ENCODE measurements around the gene LTA.

LTA gene

DNA sequence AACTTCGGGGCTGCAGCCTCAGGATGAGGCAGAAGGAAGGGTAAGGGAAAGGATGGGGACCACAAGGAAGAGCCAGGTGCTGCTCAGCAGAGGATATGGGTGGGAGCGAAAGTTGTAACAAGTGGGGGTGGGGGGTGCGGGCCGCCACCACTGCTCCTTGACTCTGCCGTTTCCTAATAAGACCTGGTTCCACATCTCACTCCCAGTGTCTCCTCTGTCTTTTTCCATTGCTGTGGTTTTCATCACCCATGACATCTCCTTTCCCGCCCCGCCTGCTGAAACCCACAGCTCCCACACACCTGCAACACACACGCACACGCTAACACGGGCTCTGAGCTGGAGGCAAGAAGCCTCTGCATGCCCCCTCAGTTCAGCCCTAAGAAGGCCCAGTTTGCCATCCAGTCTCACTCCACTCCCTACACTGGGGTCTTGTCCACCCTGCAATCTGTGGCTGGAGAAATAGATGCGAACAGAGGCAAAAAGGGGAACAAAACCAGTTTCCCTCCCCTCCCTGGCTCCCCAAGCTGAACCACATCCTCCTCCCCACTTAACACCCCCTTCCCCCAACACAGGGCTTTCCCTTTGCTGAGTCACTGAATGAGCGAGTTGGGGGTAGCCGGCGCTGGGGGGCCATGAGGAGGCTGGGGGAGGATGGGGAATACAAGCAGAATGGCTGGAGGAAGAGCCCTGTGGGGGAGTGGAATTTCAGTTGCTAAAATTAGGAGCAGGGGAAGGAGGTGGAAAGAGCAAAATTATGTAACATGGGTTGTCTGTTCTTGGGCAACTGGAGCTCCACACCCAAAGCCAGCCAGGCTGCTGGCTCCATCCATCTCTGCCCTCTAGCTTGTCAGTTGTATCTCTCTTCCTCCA lies 13.2 kb upstream of the LTA start:
- in situ Hi-C loops (cut with HindIII; ENCODE audit: low sequenced_read_pairs) = no loop called here
- TF ChIP-seq, protein P1, sequence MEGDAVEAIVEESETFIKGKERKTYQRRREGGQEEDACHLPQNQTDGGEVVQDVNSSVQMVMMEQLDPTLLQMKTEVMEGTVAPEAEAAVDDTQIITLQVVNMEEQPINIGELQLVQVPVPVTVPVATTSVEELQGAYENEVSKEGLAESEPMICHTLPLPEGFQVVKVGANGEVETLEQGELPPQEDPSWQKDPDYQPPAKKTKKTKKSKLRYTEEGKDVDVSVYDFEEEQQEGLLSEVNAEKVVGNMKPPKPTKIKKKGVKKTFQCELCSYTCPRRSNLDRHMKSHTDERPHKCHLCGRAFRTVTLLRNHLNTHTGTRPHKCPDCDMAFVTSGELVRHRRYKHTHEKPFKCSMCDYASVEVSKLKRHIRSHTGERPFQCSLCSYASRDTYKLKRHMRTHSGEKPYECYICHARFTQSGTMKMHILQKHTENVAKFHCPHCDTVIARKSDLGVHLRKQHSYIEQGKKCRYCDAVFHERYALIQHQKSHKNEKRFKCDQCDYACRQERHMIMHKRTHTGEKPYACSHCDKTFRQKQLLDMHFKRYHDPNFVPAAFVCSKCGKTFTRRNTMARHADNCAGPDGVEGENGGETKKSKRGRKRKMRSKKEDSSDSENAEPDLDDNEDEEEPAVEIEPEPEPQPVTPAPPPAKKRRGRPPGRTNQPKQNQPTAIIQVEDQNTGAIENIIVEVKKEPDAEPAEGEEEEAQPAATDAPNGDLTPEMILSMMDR (IDR thresholded peaks at IDR 0.05; ENCODE audit: low read depth, low read length, missing control alignments) = no peak
- H3K4me3 ChIP-seq (ENCODE audit: low read depth, low read length) = no peak overlapping the region
- DNase-seq (ENCODE audit: low read depth) = no peak

DNA sequence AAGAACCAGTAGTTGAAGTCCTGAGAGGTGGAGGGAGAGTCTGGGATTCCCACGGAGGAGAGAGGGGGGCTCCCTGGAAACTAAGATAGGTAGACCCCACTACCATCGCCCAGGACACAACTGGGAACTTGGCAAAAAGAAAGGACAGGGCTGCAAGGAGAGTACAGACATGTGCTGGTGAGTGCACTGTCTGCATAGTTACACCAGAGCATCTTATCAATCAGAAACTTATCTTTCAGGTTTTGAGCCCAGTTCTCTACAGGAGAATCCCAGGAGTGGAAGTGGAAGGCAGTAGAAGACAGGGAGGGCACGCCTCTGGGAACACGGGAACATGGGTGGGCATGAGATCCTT lies 12.5 kb upstream of the LTA start:
- in situ Hi-C loops (cut with HindIII; ENCODE audit: low sequenced_read_pairs) = no loop called here
- H3K4me3 ChIP-seq (ENCODE audit: low read depth, low read length) = no peak overlapping the region
- DNase-seq (ENCODE audit: low read depth) = no peak
- TF ChIP-seq, protein P1 (IDR thresholded peaks at IDR 0.05; ENCODE audit: low read depth, low read length, missing control alignments) = no peak

DNA sequence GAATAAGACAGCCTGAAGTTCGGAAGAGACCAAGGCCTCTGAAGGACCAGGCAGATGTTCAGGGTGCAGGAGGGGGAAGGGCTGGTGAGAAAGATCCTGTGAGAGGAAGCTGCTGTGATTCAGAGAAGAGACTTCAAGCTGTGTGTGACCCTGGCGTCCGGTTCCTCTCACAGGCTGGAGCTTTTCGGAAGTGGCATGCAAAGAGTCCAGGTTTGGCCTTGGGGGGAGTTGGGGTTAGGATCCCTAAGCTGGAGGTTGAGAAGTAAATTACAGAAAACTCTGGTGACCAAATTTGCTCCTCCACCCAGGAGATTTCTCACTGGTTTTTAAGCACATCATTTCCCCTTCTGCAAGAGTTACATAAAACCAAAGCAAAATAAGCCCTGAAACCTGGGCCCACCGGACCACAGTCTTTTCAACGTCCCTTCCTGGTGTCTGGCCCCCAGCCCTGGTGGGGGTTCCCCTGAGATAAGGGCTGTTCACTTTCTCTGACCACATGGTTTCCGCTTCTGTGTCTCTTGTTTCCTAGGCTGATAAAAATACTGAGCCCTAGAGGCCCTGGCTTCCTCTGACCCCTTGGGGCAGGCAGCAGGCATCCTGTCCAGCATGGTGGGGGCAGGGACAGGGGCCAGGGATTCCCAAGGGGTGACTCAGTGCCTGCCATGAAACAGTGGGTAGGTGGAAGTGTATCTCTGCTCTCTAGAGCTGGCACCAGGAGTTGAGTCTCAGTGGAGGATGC lies 12.0 kb upstream of the LTA start:
- TF ChIP-seq, protein P1 (IDR thresholded peaks at IDR 0.05; ENCODE audit: low read depth, low read length, missing control alignments) = no peak
- no peak overlapping the region for H3K4me3 ChIP-seq (ENCODE audit: low read depth, low read length)
- in situ Hi-C loops (cut with HindIII; ENCODE audit: low sequenced_read_pairs) = no loop called here
- DNase-seq (ENCODE audit: low read depth) = no peak

DNA sequence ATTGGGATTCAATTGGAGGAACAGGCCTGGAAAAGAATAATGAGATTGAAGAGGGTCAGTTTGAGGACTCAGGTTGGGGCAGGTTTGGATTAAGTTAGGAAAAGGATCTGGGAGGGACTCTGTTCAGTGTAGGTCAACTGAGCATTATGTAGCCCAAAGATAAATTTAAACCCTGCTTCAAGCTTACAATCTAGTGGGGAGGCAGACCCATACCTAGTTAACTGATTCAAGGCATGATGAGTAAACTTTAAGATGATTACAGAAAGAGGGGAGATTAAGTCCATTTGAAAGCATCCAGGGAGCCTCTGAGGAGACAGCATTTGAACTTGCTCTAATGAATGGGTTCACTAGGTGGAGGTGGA lies 11.4 kb upstream of the LTA start:
- no peak overlapping the region for H3K4me3 ChIP-seq (ENCODE audit: low read depth, low read length)
- TF ChIP-seq, protein P1 (IDR thresholded peaks at IDR 0.05; ENCODE audit: low read depth, low read length, missing control alignments) = no peak
- no peak for DNase-seq (ENCODE audit: low read depth)
- in situ Hi-C loops (cut with HindIII; ENCODE audit: low sequenced_read_pairs) = no loop called here

DNA sequence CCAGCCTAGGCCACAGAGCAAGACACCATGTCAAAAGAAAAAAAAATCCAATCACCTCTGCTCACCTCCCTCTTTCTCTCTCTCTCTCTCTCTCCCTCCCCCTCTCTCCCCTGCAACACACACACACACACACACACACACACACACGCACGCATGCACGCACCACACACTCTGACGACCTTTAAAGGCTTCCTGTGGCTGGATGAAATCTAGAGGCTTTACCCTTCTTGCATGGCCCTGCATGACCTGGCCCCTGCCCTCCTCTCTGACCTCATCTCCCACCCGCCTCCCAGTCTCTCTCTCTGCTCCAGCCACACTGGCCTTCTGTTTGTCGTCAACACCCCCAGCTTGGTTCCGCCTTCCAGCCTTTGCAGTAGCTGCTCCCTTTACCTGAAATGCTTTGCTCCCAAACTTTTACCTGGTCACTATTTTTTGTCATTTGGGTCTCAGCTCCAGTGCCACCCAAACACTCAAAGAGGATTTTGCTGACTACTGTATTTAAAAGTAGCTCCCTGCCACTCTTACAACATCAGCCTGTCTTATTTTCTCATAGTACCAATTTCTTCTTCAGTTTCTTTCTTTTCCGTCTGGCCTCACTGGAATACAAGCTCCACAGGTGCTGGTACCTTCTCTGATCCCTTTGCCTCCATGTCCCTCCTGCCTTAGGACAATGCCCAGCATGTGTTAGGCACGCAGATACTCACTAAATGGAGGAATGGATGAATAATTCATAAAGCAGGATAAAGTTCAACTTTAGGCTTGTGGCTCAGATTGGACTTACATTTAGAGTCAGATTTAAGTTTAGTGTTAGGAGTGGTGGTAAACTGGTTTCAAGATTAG lies 4.3 kb upstream of the LTA start:
- TF ChIP-seq, protein P1 (IDR thresholded peaks at IDR 0.05; ENCODE audit: low read depth, low read length, missing control alignments) = no peak
- in situ Hi-C loops (cut with HindIII; ENCODE audit: low sequenced_read_pairs) = no loop called here
- no peak overlapping the region for H3K4me3 ChIP-seq (ENCODE audit: low read depth, low read length)
- no peak for DNase-seq (ENCODE audit: low read depth)

DNA sequence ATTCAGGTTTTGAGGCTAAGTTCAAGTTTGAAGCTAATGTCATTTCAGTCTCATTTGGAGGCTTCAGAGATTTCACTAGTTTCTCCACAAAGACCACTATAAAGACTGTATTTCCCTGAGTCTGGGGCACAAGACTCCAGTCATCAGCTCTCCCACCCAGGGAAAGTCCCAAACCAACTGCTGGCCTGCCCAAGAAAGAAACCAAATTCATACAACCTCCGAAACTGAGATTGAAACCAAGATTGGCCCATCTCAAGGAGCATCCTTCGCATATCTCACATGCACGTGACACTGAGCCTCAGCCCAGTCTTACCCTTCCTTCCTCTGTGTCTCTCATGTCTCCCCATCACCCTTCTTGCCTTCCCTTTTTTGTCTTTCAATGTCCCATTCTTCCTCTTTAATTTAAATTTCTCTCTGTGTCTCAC lies 3.5 kb upstream of the LTA start:
- in situ Hi-C loops (cut with HindIII; ENCODE audit: low sequenced_read_pairs) = no loop called here
- DNase-seq (ENCODE audit: low read depth) = no peak
- TF ChIP-seq, protein P1 (IDR thresholded peaks at IDR 0.05; ENCODE audit: low read depth, low read length, missing control alignments) = no peak
- no peak overlapping the region for H3K4me3 ChIP-seq (ENCODE audit: low read depth, low read length)

Data from astrocyte of the cerebellum (primary cell).